Neuronal stem cell (in vitro differentiated cells): ENCODE data around the gene RPL35.

Experiments used
- DNase-seq: peaks from one replicate; pipeline ENCODE4 v3.0.0-alpha.2; 2013; ENCODE audit warnings: low spot score
- H2AFZ ChIP-seq: one replicate; pipeline ENCODE4 v1.6.1; 2013; ENCODE audit warnings: mild to moderate bottlenecking, low read length, inconsistent platforms
- H2AK5ac ChIP-seq: 2 replicates; pipeline ENCODE4 v1.6.1; 2013; ENCODE audit warnings: low read depth, mild to moderate bottlenecking, inconsistent platforms, low read length, moderate library complexity, mixed read lengths
- H2BK120ac ChIP-seq: 2 replicates; pipeline ENCODE4 v1.6.1; 2013; ENCODE audit warnings: low read depth, mild to moderate bottlenecking, inconsistent platforms, low read length, moderate library complexity, mixed read lengths
- H2BK12ac ChIP-seq: one replicate; pipeline ENCODE4 v1.6.1; 2013; ENCODE audit warnings: low read length, inconsistent platforms
- H2BK15ac ChIP-seq: 2 replicates; pipeline ENCODE4 v1.6.1; 2013; ENCODE audit warnings: mild to moderate bottlenecking, low read length, inconsistent platforms, mixed read lengths
- H2BK5ac ChIP-seq: one replicate; pipeline ENCODE4 v1.6.1; 2013; ENCODE audit warnings: inconsistent platforms, mild to moderate bottlenecking, low read length, moderate library complexity
- H3K14ac ChIP-seq: one replicate; pipeline ENCODE4 v1.6.1; 2013; ENCODE audit warnings: low read length, inconsistent platforms
- H3K18ac ChIP-seq: 2 replicates; pipeline ENCODE4 v1.6.1; 2013; ENCODE audit warnings: low read length, inconsistent platforms
- H3K23ac ChIP-seq: 2 replicates; pipeline ENCODE4 v1.6.1; 2013; ENCODE audit warnings: low read depth, mild to moderate bottlenecking, mixed read lengths, low read length, inconsistent platforms; ENCODE audit not compliant: poor library complexity
- H3K27ac ChIP-seq: replicated peaks from 3 replicates; pipeline ENCODE4 v1.5.1; 2013; ENCODE audit warnings: low read length, inconsistent platforms
- H3K27me3 ChIP-seq, 3 experiments: 2 replicates each; pipeline ENCODE4 v1.6.1; 2013; ENCODE audit warnings: low read length in 3 of 3, mild to moderate bottlenecking in 2 of 3, inconsistent platforms in 1 of 3, low read depth in 1 of 3, mixed read lengths in 1 of 3, moderate library complexity in 1 of 3; ENCODE audit not compliant: control insufficient read depth in 3 of 3, insufficient read depth in 3 of 3
- H3K36me3 ChIP-seq, 2 donors: replicated peaks in 1 of 2; 2 replicates each; pipeline ENCODE4 v1.6.1; 2013; ENCODE audit warnings: low read length in 2 of 2; ENCODE audit not compliant: control insufficient read depth in 2 of 2, insufficient read depth in 2 of 2
- H3K4ac ChIP-seq: 2 replicates; pipeline ENCODE4 v1.6.1; 2013; ENCODE audit warnings: inconsistent platforms, mild to moderate bottlenecking, low read length, moderate library complexity
- H3K4me1 ChIP-seq, 2 donors: 1 replicate in 1 of 2; 2 replicates in 1 of 2; pipeline ENCODE4 v1.6.1; 2013; ENCODE audit warnings: low read length in 2 of 2, low read depth in 1 of 2; ENCODE audit not compliant: control insufficient read depth in 2 of 2, insufficient read depth in 1 of 2
- H3K4me2 ChIP-seq: one replicate; pipeline ENCODE4 v1.6.1; 2013; ENCODE audit warnings: mild to moderate bottlenecking, low read length, inconsistent platforms; ENCODE audit not compliant: insufficient read depth, poor library complexity, severe bottlenecking
- H3K4me3 ChIP-seq, 2 donors: 2 replicates each; pipeline ENCODE4 v1.5.1; 2013; ENCODE audit warnings: low read length in 2 of 2, mild to moderate bottlenecking in 2 of 2, inconsistent platforms in 1 of 2, moderate library complexity in 1 of 2
- H3K79me1 ChIP-seq: one replicate; pipeline ENCODE4 v1.6.1; 2013; ENCODE audit warnings: low read depth, mild to moderate bottlenecking, inconsistent platforms, low read length, moderate library complexity
- H3K9ac ChIP-seq: one replicate; pipeline ENCODE4 v1.6.1; 2013; ENCODE audit warnings: mild to moderate bottlenecking, low read depth, low read length, inconsistent platforms; ENCODE audit not compliant: poor library complexity
- H3K9me3 ChIP-seq, 2 donors: replicated peaks in 1 of 2; 2 replicates each; pipeline versions ENCODE3 to v1.6.1; 2013; ENCODE audit warnings: low read length in 2 of 2, mild to moderate bottlenecking in 2 of 2, inconsistent platforms in 1 of 2, low read depth in 1 of 2, mixed read lengths in 1 of 2, moderate library complexity in 1 of 2; ENCODE audit not compliant: control insufficient read depth in 2 of 2, insufficient read depth in 1 of 2
- H4K8ac ChIP-seq: one replicate; pipeline ENCODE4 v1.6.1; 2013; ENCODE audit warnings: low read depth, mild to moderate bottlenecking, inconsistent platforms, low read length, moderate library complexity
- H4K91ac ChIP-seq: one replicate; pipeline ENCODE4 v1.6.1; 2013; ENCODE audit warnings: low read length, low read depth, mild to moderate bottlenecking, inconsistent platforms; ENCODE audit not compliant: poor library complexity
- WGBS, 2 donors: extraction: QIAGEN DNeasy Blood & Tissue Kit; methylation state at CpG; one replicate each; pipeline ENCODE4 v1.1.7; 2013; ENCODE audit warnings: missing lambda C conversion rate in 2 of 2, mixed read lengths in 1 of 2; ENCODE audit not compliant: insufficient read length in 2 of 2, insufficient replicate concordance in 1 of 2; ENCODE audit errors: extremely low coverage in 2 of 2; 5-methylcytosine and 5-hydroxymethylcytosine counted together

RPL35 gene

GRCh38 chr9:124897570-124898460 is 36.1 kb upstream of the RPL35 start:
- Histone ChIP-seq H3K27ac (no peak overlapping the region), H3K9ac (no peak overlapping the region)

GRCh38 chr9:124894741-124895170 is 33.0 kb upstream of the RPL35 start:
- Histone ChIP-seq H3K4me1 (no peaks in the 10 kb centered on the region), H2BK15ac (no peak overlapping the region), H2BK5ac (no peak overlapping the region), H3K79me1 (no peaks in the 10 kb centered on the region), H3K4ac (no peak overlapping the region), H3K27me3 (no peaks in the 10 kb centered on the region), H3K36me3 (peaks cover 9 to 68% of the 10 kb centered on the region in 2 donors), H2BK120ac (no peak overlapping the region), H3K9ac (no peak overlapping the region), H2AFZ (peak overlapping the region; percentile 78), H4K91ac (no peak overlapping the region), H3K9me3 (no peaks in the 10 kb centered on the region), H3K23ac (no peak overlapping the region), H3K14ac (no peak overlapping the region), H3K27ac (no peak overlapping the region), H3K4me3 (no peak overlapping the region), H2AK5ac (no peak overlapping the region), H2BK12ac (no peak overlapping the region), H3K4me2 (no peak overlapping the region), H4K8ac (no peak overlapping the region), H3K18ac (no peak overlapping the region)
- no peak for DNase-seq

More at GRCh38 chr9:124897570-124898460, 36.1 kb upstream of the RPL35 start:
- H2AFZ ChIP-seq = no peak overlapping the region
- H4K8ac ChIP-seq = no peak overlapping the region
- H2BK12ac ChIP-seq = no peak overlapping the region
- no peak overlapping the region for H2BK15ac ChIP-seq
- H2AK5ac ChIP-seq = no peak overlapping the region
- H4K91ac ChIP-seq = no peak overlapping the region
- no peak for DNase-seq
- H3K4ac ChIP-seq = no peak overlapping the region
- H3K14ac ChIP-seq = no peak overlapping the region
- no peak overlapping the region for H2BK5ac ChIP-seq
- H3K18ac ChIP-seq = no peak overlapping the region
- H3K79me1 ChIP-seq = no peaks in the 10 kb centered on the region
- no peak overlapping the region for H2BK120ac ChIP-seq
- H3K27me3 ChIP-seq = no peaks in the 10 kb centered on the region
- no peak overlapping the region for H3K4me3 ChIP-seq
- H3K4me1 ChIP-seq = no peaks in the 10 kb centered on the region
- no peaks in the 10 kb centered on the region for H3K9me3 ChIP-seq
- H3K4me2 ChIP-seq = no peak overlapping the region
- peaks cover 5 to 59% of the 10 kb centered on the region in 2 donors for H3K36me3 ChIP-seq
- no CpG with 5 or more reads among the region's 6 CpGs for WGBS, 2 donors
- H3K23ac ChIP-seq = no peak overlapping the region

GRCh38 chr9:124894035-124894740 is 32.4 kb upstream of the RPL35 start:
- no peak overlapping the region for H3K9ac ChIP-seq
- H2BK120ac ChIP-seq = no peak overlapping the region

DNA sequence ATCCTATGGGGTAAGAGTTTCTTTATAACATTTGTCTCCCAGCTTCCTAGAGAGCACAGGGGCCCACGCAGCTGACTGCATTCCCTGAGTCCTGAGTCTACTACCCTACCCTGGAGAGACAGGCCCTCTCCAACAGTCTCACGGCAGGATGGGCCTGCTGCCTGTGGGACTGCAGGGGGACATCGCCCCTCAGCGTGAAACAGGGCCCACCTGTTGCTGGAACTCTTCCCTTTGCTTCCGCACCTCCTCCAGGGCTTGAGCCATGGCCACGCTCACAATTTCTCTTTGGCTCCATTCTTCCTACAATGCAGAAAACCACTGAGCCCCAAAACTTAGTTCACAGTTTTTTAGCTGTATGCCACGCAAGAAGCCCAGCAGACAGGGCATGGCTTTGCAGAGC is 28.4 kb upstream of the RPL35 start:
- Histone ChIP-seq H2BK5ac (no peak overlapping the region), H4K8ac (no peak overlapping the region), H3K23ac (no peak overlapping the region), H3K79me1 (peaks cover 4% of the 10 kb centered on the region), H3K36me3 (peaks cover 33 to 78% of the 10 kb centered on the region in 2 donors), H3K4me3 (no peak overlapping the region), H3K9ac (peak overlapping the region; percentile 65), H3K14ac (no peak overlapping the region), H3K4me2 (no peak overlapping the region), H3K27ac (no peak overlapping the region), H3K4ac (no peak overlapping the region), H2AFZ (no peak overlapping the region), H4K91ac (no peak overlapping the region), H2AK5ac (no peak overlapping the region), H3K9me3 (no peaks in the 10 kb centered on the region), H2BK12ac (no peak overlapping the region), H3K18ac (no peak overlapping the region), H2BK120ac (no peak overlapping the region), H3K4me1 (no peaks in the 10 kb centered on the region), H2BK15ac (no peak overlapping the region), H3K27me3 (no peaks in the 10 kb centered on the region)
- DNase-seq = no peak
- no CpG with 5 or more reads among the region's 7 CpGs for WGBS, 2 donors

More at GRCh38 chr9:124894035-124894740, 32.4 kb upstream of the RPL35 start:
- no peaks in the 10 kb centered on the region for H3K4me1 ChIP-seq
- no peak overlapping the region for H3K14ac ChIP-seq
- no peak overlapping the region for H2BK12ac ChIP-seq
- no peak overlapping the region for H4K8ac ChIP-seq
- H4K91ac ChIP-seq = no peak overlapping the region
- H3K36me3 ChIP-seq = peaks cover 14 to 69% of the 10 kb centered on the region in 2 donors
- no peak overlapping the region for H3K4ac ChIP-seq
- H3K4me2 ChIP-seq = no peak overlapping the region
- no peak overlapping the region for H3K18ac ChIP-seq
- H3K27ac ChIP-seq = no peak overlapping the region
- no peaks in the 10 kb centered on the region for H3K79me1 ChIP-seq
- H2AFZ ChIP-seq = peak overlapping the region; percentile 78
- H3K4me3 ChIP-seq = no peak overlapping the region
- no peak for DNase-seq
- H3K27me3 ChIP-seq = no peaks in the 10 kb centered on the region
- WGBS, 2 donors = no CpG with 5 or more reads among the region's 9 CpGs
- no peaks in the 10 kb centered on the region for H3K9me3 ChIP-seq
- no peak overlapping the region for H2BK5ac ChIP-seq
- H2AK5ac ChIP-seq = no peak overlapping the region
- H3K23ac ChIP-seq = no peak overlapping the region
- H2BK15ac ChIP-seq = no peak overlapping the region
